ENCODE results near the gene HHIPL1. TPM values are rescaled to one million over a fixed set of nuclear protein-coding genes. Genes with fewer than 3 reads are reported as not detected.
A peak's percentile ranks its signal among the peaks of the same experiment; 100 is the strongest.

Gene HHIPL1
- total and polyA plus RNA-seq, 4 experiments from 2014 or later, result 0.35 to 0.42 TPM; not detected in 2

DNA sequence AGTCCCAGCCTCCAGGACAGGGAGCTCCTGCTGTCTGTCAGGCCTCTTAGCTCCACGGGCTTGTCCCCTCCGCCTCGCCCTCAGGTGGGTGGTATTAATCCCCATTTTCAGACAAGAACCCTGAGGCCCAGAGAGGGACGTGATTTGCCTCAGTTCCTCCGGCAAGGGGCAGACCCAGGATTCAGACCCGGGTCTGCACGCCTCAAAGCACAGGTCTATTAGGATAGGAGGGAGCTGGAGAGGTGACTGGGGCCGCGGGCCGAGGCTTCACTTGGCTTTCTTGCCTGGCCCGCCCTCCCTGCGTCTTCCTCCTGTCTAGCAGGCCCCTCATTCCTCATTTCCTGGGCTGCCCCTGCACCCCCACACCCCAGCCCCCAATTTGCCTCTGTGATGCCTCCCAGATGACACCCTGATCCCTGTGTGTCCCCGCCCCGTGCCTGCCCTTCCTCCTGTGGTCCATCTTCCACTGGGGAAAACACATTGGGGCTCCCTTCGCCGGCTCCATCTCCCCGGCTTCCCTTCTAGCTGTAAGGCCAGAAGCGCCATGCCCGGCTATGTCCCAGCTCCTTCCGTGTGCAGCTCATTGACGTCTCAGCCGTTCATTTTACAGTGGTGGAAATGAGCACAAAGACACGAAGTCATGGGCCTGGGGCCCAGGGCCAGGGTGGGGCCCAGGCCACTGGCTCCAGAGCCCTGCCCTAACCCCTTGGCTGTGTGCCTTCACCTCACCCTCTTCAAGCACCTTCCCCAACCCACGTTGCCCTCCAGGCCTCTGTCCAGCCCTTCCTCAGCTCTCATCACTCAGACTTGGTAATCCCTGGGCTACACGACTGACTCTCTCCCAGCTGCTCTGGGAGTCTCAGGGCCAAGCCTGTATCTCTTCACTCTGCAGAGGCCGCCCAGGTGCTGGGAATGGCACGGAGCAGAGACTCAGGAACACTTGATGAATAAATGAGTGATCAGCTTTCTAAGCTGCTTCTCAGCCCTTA is 23.7 kb downstream of the HHIPL1 start:
- H3K36me3 ChIP-seq (ENCODE audit: insufficient read depth, low read length), result no peaks in the 10 kb centered on the region
- peaks cover 14% of the 10 kb centered on the region for H3K4me1 ChIP-seq (ENCODE audit: insufficient read depth, low read length)
- intact Hi-C loops (cut with micrococcal nuclease), result no loop called here
- no peak overlapping the region for H3K4me3 ChIP-seq (ENCODE audit: low read length in 2 of 2)
- H3K27ac Mint-ChIP-seq, result no peak overlapping the region
- no peaks in the 10 kb centered on the region for H3K9me3 Mint-ChIP-seq
- CTCF ChIA-PET (ENCODE audit: partially characterized antibody), result interaction anchor here (1.4 kb wide), 1 partner anchor 11 kb away, joined by 3 read pairs; no protein-coding TSS in a partner anchor
- H3K27me3 ChIP-seq (ENCODE audit: insufficient read depth, low read length), result no peaks in the 10 kb centered on the region
- H3K9me3 ChIP-seq (ENCODE audit: control insufficient read depth in 1 of 2, low read length in 2 of 2), result no peaks in the 10 kb centered on the region
- DNase-seq, result no peak
- POLR2A ChIA-PET (ENCODE audit: partially characterized antibody), result no interaction called here
- H3K27me3 Mint-ChIP-seq, result peaks cover 8% of the 10 kb centered on the region in 2 donors
- no peak overlapping the region for H3K27ac ChIP-seq (ENCODE audit: low read depth, low read length)
- H3K4me3 Mint-ChIP-seq, result no peak overlapping the region
- no peaks in the 10 kb centered on the region for H3K36me3 Mint-ChIP-seq
- H3K4me1 Mint-ChIP-seq, result peaks cover 3 to 12% (median 8%) of the 10 kb centered on the region in 4 donors

DNA sequence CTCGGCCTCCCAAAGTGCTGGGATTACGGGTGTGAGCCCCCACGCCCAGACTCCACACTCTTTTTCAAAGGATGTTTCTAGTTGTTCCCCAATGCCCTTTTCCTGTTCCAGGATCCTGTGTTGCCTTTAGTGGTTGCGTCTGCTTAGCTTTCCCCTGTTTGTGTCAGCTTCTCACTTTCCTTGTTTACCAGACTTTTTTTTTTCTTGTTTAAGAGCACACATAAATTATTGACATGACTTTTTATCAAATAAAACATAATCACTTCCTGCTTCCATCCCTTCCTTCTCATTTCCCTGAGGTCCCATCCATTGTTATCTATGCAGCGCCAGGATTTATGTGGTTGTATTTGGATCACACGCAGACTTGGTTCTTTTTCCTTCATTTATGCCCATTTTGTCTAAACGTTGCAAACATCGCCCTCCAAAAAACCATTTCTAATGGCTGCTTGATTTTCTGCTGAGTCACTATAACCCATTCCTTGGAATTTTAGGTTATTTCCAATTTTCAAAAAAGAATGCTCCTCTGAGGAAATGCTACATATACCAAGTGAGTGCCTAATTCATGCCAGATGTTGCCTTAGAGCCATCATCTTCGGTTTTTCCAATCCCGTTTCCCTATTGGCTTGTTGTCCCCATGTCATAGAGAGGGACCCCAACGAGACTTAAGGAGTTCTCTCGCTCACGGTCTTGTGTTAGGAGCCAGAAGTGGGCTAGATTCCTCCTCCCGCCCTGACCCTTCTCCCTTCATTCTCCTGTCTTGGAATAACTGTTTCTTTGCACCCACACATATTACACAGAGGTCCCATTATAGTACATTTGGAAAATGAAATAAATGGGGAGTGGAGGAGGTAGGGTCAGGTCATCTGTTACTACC is 25.7 kb downstream of the HHIPL1 start:
- Mint-ChIP-seq H3K9me3 (no peaks in the 10 kb centered on the region), H3K4me3 (no peak overlapping the region), H3K4me1 (peaks cover 3 to 12% (median 8%) of the 10 kb centered on the region in 4 donors), H3K27ac (peak overlapping the region in 1 of 7 donors; percentile 33), H3K36me3 (no peaks in the 10 kb centered on the region), H3K27me3 (peaks cover 5 to 8% of the 10 kb centered on the region in 2 donors)
- Histone ChIP-seq H3K4me3 (ENCODE audit: low read length in 2 of 2) (no peak overlapping the region), H3K4me1 (ENCODE audit: insufficient read depth, low read length) (peaks cover 14% of the 10 kb centered on the region), H3K27me3 (ENCODE audit: insufficient read depth, low read length) (no peaks in the 10 kb centered on the region), H3K36me3 (ENCODE audit: insufficient read depth, low read length) (no peaks in the 10 kb centered on the region), H3K27ac (ENCODE audit: low read depth, low read length) (no peak overlapping the region), H3K9me3 (ENCODE audit: control insufficient read depth in 1 of 2, low read length in 2 of 2) (no peaks in the 10 kb centered on the region)
- POLR2A ChIA-PET (ENCODE audit: partially characterized antibody), result no interaction called here
- intact Hi-C loops (cut with micrococcal nuclease), result no loop called here
- no peak for DNase-seq
- CTCF ChIA-PET (ENCODE audit: partially characterized antibody), result no interaction called here

DNA sequence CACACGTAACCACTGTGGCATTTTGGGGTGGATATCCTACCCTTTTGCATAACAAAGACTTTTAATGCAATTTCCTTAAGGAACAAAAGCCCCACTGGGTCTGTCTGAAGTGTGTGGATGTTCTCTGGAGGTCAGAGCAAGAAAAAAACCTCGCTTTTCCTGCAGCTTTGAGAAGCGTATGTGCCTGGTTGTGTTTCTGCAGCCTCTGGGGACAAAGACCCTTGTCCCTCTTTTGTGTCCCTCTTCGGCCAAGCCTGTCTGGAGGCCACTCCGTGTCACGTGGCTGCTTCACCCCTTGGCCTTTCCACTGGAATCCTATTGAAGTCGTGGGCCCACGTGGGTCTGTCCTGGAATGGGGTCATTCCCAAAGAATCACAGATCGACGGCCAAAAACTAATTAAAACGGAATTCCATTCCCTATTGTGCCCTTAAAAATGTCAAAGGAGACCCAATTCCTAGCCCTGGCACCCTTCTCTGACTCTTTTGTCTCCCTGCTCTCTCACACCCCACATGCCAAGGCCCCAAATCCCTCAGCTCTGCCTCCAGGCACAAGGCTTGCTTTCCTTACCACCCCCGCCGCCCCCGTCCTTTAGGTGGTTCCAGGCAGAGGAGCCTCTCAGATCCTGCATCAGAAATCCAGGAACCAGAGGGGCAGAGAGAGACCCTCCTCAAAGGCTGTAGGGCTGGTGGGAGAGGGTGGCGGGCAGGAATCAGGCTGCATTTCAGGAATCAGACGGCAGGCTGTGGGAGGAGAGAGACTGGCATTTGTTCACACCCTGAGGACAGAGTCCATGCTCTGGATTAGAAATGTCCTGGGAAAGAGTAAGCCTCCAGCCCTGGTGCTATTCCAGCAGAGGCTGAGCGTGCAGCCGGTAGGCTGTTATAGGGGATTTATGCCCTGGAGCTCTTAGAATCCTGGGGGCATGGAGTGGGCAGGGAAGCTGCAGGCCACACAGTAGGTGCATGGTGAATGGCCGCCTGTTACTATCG is 26.6 kb downstream of the HHIPL1 start:
- no peaks in the 10 kb centered on the region for H3K9me3 Mint-ChIP-seq
- Histone ChIP-seq H3K27ac (ENCODE audit: low read depth, low read length) (no peak overlapping the region), H3K9me3 (ENCODE audit: control insufficient read depth in 1 of 2, low read length in 2 of 2) (no peaks in the 10 kb centered on the region), H3K4me1 (ENCODE audit: insufficient read depth, low read length) (peaks cover 19% of the 10 kb centered on the region), H3K27me3 (ENCODE audit: insufficient read depth, low read length) (no peaks in the 10 kb centered on the region), H3K4me3 (ENCODE audit: low read length in 2 of 2) (no peak overlapping the region), H3K36me3 (ENCODE audit: insufficient read depth, low read length) (no peaks in the 10 kb centered on the region)
- no peak overlapping the region for H3K4me3 Mint-ChIP-seq
- H3K4me1 Mint-ChIP-seq, result peaks cover 5 to 15% (median 11%) of the 10 kb centered on the region in 4 donors
- CTCF ChIA-PET (ENCODE audit: partially characterized antibody), result interaction anchor here (1.3 kb wide), 1 partner anchor 10 kb away, joined by 5 read pairs; no protein-coding TSS in a partner anchor
- POLR2A ChIA-PET (ENCODE audit: partially characterized antibody), result interaction anchor here (1.5 kb wide), 1 partner anchor 68 kb away, joined by 5 read pairs; the partner anchor contains the start of gene CCDC85C
- H3K36me3 Mint-ChIP-seq, result no peaks in the 10 kb centered on the region
- peaks cover 5 to 8% of the 10 kb centered on the region in 2 donors for H3K27me3 Mint-ChIP-seq
- intact Hi-C loops (cut with micrococcal nuclease), result no loop called here
- DNase-seq, result no peak
- H3K27ac Mint-ChIP-seq, result no peak overlapping the region

DNA sequence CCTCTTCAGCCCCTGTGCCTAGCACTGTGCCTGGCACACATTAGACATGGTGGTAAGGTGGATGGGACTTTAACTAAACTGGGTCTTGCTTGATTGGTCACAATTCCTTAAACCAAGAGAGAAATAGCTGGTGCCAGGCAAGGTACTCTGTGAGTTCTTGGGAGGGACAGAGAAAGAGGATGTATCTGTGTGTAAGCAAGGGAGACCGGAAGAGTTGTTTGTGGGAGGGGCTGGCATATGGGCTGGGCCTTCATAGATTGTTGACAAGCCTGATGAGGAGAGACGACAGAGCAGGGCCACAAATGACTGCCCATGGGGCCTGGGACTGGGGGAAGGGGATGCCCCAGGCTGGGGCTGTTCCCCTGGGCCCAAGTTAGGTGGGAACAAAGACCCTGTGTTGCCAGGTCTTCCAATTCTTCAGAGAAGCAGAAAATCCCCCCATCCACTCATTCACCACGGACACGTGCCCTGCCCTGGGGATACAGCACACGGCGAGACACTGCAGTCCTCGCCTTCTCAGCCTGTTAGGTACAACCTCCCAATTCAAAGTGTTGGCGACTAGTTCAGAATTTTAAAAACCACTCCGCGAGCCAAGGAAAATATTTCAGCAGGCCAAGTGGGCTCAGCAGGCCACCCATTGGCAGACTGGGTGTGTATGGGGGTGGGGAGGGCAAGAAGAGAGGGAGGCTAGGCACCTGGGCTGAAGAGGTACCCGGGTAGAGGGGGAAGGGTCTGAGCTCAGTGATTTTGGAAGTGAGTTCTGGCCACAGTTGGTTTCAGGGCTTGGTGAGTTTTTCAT is 27.8 kb downstream of the HHIPL1 start:
- peaks cover 0 to under 1% (median 0%) of the 10 kb centered on the region in 8 donors for H3K9me3 Mint-ChIP-seq
- no peaks in the 10 kb centered on the region for H3K27me3 ChIP-seq (ENCODE audit: insufficient read depth, low read length)
- H3K27ac ChIP-seq (ENCODE audit: low read depth, low read length), result no peak overlapping the region
- H3K4me1 Mint-ChIP-seq, result peaks cover 7 to 23% (median 15%) of the 10 kb centered on the region in 4 donors
- no peaks in the 10 kb centered on the region for H3K36me3 ChIP-seq (ENCODE audit: insufficient read depth, low read length)
- peaks cover 31% of the 10 kb centered on the region for H3K4me1 ChIP-seq (ENCODE audit: insufficient read depth, low read length)
- ChIA-PET POLR2A (ENCODE audit: partially characterized antibody) (interaction anchor here (1.5 kb wide), 1 partner anchor 69 kb away, joined by 5 read pairs; the partner anchor contains the start of gene CCDC85C), CTCF (ENCODE audit: partially characterized antibody) (interaction anchor here (0.6 to 1.3 kb wide), 2 partner anchors 9 to 14 kb away, joined by 3 to 5 read pairs; no protein-coding TSS in a partner anchor)
- peak; percentile 10 to 56 (median 34) for DNase-seq
- H3K27me3 Mint-ChIP-seq, result peaks cover 5 to 8% of the 10 kb centered on the region in 2 donors
- H3K4me3 ChIP-seq (ENCODE audit: low read length in 2 of 2), result no peak overlapping the region
- peak overlapping the region in 6 of 8 donors; percentile 6 to 73 (median 43) for H3K4me3 Mint-ChIP-seq
- H3K9me3 ChIP-seq (ENCODE audit: control insufficient read depth in 1 of 2, low read length in 2 of 2), result no peaks in the 10 kb centered on the region
- intact Hi-C loops (cut with micrococcal nuclease), result no loop called here
- H3K36me3 Mint-ChIP-seq, result no peaks in the 10 kb centered on the region
- peak overlapping the region in 5 of 7 donors; percentile 25 to 85 (median 77) for H3K27ac Mint-ChIP-seq

DNA sequence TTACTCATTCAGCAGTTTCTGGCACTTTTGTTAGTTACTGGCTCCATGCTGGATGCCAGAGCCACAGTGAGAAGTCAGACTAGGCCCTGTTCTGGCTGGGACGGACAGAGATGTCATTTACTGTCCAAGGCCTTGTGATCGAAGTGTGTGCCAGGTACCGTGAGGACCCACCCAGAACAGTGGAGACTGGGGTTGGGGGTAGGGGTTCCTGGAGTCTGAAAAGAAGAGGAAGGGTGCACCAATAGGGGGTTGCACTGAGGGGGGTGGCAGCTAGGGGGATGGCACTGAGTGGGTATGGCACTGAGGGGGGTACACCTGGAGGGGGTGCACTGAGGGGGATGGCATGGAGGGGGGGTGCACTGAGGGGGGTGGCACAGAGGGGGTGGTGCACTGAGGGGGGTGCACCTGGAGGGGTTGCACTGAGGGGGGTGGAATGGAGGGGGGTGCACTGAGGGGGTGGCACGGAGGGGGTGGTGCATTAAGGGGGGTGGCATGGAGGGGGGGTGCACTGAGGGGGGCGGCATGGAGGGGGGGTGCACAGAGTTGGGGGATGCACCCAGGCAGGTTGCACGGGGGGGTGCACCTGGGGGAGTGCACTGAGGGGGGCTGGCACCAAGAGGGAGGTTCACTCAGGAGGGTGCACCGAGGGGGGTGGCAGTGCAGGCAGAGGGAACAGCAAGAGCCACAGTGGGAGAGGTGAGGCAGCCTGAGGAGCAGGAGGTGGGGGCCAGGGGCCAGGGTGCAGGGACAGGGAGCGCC is 28.6 kb downstream of the HHIPL1 start:
- intact Hi-C loops (cut with micrococcal nuclease), result no loop called here
- Mint-ChIP-seq H3K4me3 (no peak overlapping the region), H3K4me1 (peaks cover 7 to 23% (median 15%) of the 10 kb centered on the region in 4 donors), H3K27ac (no peak overlapping the region), H3K27me3 (peaks cover 5 to 8% of the 10 kb centered on the region in 2 donors), H3K36me3 (no peaks in the 10 kb centered on the region), H3K9me3 (peaks cover 0 to 7% (median 3%) of the 10 kb centered on the region in 8 donors)
- Histone ChIP-seq H3K4me3 (ENCODE audit: low read length in 2 of 2) (no peak overlapping the region), H3K4me1 (ENCODE audit: insufficient read depth, low read length) (peaks cover 31% of the 10 kb centered on the region), H3K27me3 (ENCODE audit: insufficient read depth, low read length) (no peaks in the 10 kb centered on the region), H3K36me3 (ENCODE audit: insufficient read depth, low read length) (no peaks in the 10 kb centered on the region), H3K27ac (ENCODE audit: low read depth, low read length) (no peak overlapping the region), H3K9me3 (ENCODE audit: control insufficient read depth in 1 of 2, low read length in 2 of 2) (no peaks in the 10 kb centered on the region)
- ChIA-PET POLR2A (ENCODE audit: partially characterized antibody) (interaction anchor here (1.5 kb wide), 1 partner anchor 70 kb away, joined by 5 read pairs; the partner anchor contains the start of gene CCDC85C), CTCF (ENCODE audit: partially characterized antibody) (interaction anchor here (1.3 kb wide), 1 partner anchor 8 kb away, joined by 5 read pairs; no protein-coding TSS in a partner anchor)
- DNase-seq, result no peak
